Skin epidermis (tissue), 12 donors: ENCODE data around the gene PARP4.
"Not testable (repeated sequence)": the region's sequence is repeated elsewhere in the genome, so short reads cannot be mapped to it uniquely, and the experiment has no call there.

Experiments used
- H3K27ac ChIP-seq, 21 experiments: fragments of 200-600 bp; sonication (generic) in 11 of 21; one replicate each; pipeline ENCODE4 v1.5.0; 2020; ENCODE audit warnings: mild to moderate bottlenecking in 3 of 21, inconsistent platforms in 2 of 21, moderate library complexity in 2 of 21
- H3K4me3 ChIP-seq, 7 experiments: fragments of 200-600 bp; sonication (generic) in 2 of 7; one replicate each; pipeline ENCODE4 v1.5.0; 2020; ENCODE audit warnings: inconsistent platforms in 2 of 7, mild to moderate bottlenecking in 2 of 7, moderate library complexity in 1 of 7

The PARP4 gene

GRCh38 chr13:24458736-24459135 is 53.8 kb downstream of the PARP4 start:
- H3K4me3 ChIP-seq: no peak overlapping the region
- H3K27ac ChIP-seq: peak overlapping the region in 1 of 21 experiments; percentile 4

- Histone ChIP-seq H3K4me3 (no peak overlapping the region), H3K27ac (no peak overlapping the region)
Measured at GRCh38 chr13:24456396-24456795, 56.2 kb downstream of the PARP4 start.

- no peak overlapping the region for H3K27ac ChIP-seq
Measured at GRCh38 chr13:24454056-24454455, 58.5 kb downstream of the PARP4 start.

GRCh38 chr13:24452044-24452443 is 60.5 kb downstream of the PARP4 start:
- Histone ChIP-seq H3K27ac (no peak overlapping the region), H3K4me3 (no peak overlapping the region)

More at GRCh38 chr13:24454056-24454455, 58.5 kb downstream of the PARP4 start:
- H3K4me3 ChIP-seq: no peak overlapping the region

- peak overlapping the region in 3 of 21 experiments; percentile 18 to 49 (median 39) for H3K27ac ChIP-seq
- no peak overlapping the region for H3K4me3 ChIP-seq
Measured at GRCh38 chr13:24450530-24450929, 62.0 kb downstream of the PARP4 start.

GRCh38 chr13:24444851-24445250 is 67.7 kb downstream of the PARP4 start:
- not testable (repeated sequence) for H3K4me3 ChIP-seq, H3K27ac ChIP-seq

- Histone ChIP-seq H3K27ac (no peak overlapping the region), H3K4me3 (no peak overlapping the region)
Measured at GRCh38 chr13:24443366-24443765, 69.2 kb downstream of the PARP4 start.

GRCh38 chr13:24426045-24426444 is 86.5 kb downstream of the PARP4 start:
- H3K4me3 ChIP-seq, H3K27ac ChIP-seq: not testable (repeated sequence)

- H3K4me3 ChIP-seq, H3K27ac ChIP-seq: not testable (repeated sequence)
Measured at GRCh38 chr13:24419668-24420067, 92.9 kb downstream of the PARP4 start.

GRCh38 chr13:24407844-24408243 is 104.7 kb downstream of the PARP4 start:
- Histone ChIP-seq H3K27ac (no peak overlapping the region), H3K4me3 (no peak overlapping the region)

GRCh38 chr13:24406524-24406923 is 106.1 kb downstream of the PARP4 start:
- no peak overlapping the region for H3K27ac ChIP-seq
- no peak overlapping the region for H3K4me3 ChIP-seq

- H3K4me3 ChIP-seq: no peak overlapping the region
- H3K27ac ChIP-seq: no peak overlapping the region
Measured at GRCh38 chr13:24396821-24397220, 115.8 kb downstream of the PARP4 start.

GRCh38 chr13:24392972-24393371 is 119.6 kb downstream of the PARP4 start:
- Histone ChIP-seq H3K4me3 (no peak overlapping the region), H3K27ac (no peak overlapping the region)

GRCh38 chr13:24391771-24392683 is 120.6 kb downstream of the PARP4 start:
- H3K27ac ChIP-seq: not testable (repeated sequence)

GRCh38 chr13:24390795-24391194 is 121.8 kb downstream of the PARP4 start:
- not testable (repeated sequence) for H3K4me3 ChIP-seq, H3K27ac ChIP-seq

More at GRCh38 chr13:24391771-24392683, 120.6 kb downstream of the PARP4 start:
- not testable (repeated sequence) for H3K4me3 ChIP-seq

GRCh38 chr13:24389506-24389905 is 123.1 kb downstream of the PARP4 start:
- H3K4me3 ChIP-seq: no peak overlapping the region
- no peak overlapping the region for H3K27ac ChIP-seq

- not testable (repeated sequence) for H3K4me3 ChIP-seq, H3K27ac ChIP-seq
Measured at GRCh38 chr13:24388743-24389142, 123.8 kb downstream of the PARP4 start.

GRCh38 chr13:24386816-24387708 is 125.5 kb downstream of the PARP4 start:
- peak overlapping the region in 1 of 21 experiments; percentile 37 for H3K27ac ChIP-seq
- H3K4me3 ChIP-seq: no peak overlapping the region

- Histone ChIP-seq H3K4me3 (no peak overlapping the region), H3K27ac (no peak overlapping the region)
Measured at GRCh38 chr13:24385902-24386301, 126.7 kb downstream of the PARP4 start.

- H3K4me3 ChIP-seq, H3K27ac ChIP-seq: not testable (repeated sequence)
Measured at GRCh38 chr13:24384946-24385345, 127.6 kb downstream of the PARP4 start.
